Activated T-cell treated with anti-CD3 and anti-CD28 coated beads, Interleukin-2, amount 50 U/mL, for 24 hours (primary cell): ENCODE results near the gene MTMR3.
"Not testable (repeated sequence)": the region's sequence is repeated elsewhere in the genome, so short reads cannot be mapped to it uniquely, and the experiment has no call there.

Experiments used
- DNase-seq: peaks from one replicate; pipeline ENCODE4 v3.0.0-alpha.2; 2020
- H3K27ac Mint-ChIP-seq: 2 replicates; pipeline ENCODE4 v1.8.0; 2020; ENCODE audit warnings: mild to moderate bottlenecking, mixed read lengths
- H3K27me3 Mint-ChIP-seq: 2 replicates; pipeline ENCODE4 v1.8.0; 2020; ENCODE audit warnings: mixed read lengths
- H3K36me3 Mint-ChIP-seq: 2 replicates; pipeline ENCODE4 v1.8.0; 2020; ENCODE audit warnings: low read depth, mixed read lengths
- H3K4me1 Mint-ChIP-seq: 2 replicates; pipeline ENCODE4 v1.8.0; 2020; ENCODE audit warnings: low read depth, mixed read lengths
- H3K4me3 Mint-ChIP-seq: 2 replicates; pipeline ENCODE4 v1.8.0; 2020; ENCODE audit warnings: mild to moderate bottlenecking, moderate library complexity, mixed read lengths
- H3K9me3 Mint-ChIP-seq: 2 replicates; pipeline ENCODE4 v1.8.0; 2020; ENCODE audit warnings: mixed read lengths

MTMR3 gene

GRCh38 chr22:29856496-29856895 lies 26.5 kb upstream of the MTMR3 start:
- DNase-seq = no peak
- peaks cover 3% of the 10 kb centered on the region for H3K27me3 Mint-ChIP-seq
- no peak overlapping the region for H3K4me3 Mint-ChIP-seq
- no peaks in the 10 kb centered on the region for H3K9me3 Mint-ChIP-seq
- H3K4me1 Mint-ChIP-seq = no peaks in the 10 kb centered on the region
- H3K36me3 Mint-ChIP-seq = no peaks in the 10 kb centered on the region
- no peak overlapping the region for H3K27ac Mint-ChIP-seq

- not testable (repeated sequence) for H3K4me1 Mint-ChIP-seq, H3K36me3 Mint-ChIP-seq, H3K27me3 Mint-ChIP-seq, H3K27ac Mint-ChIP-seq, H3K4me3 Mint-ChIP-seq, DNase-seq, H3K9me3 Mint-ChIP-seq
Observed at GRCh38 chr22:29859030-29859429, 23.9 kb upstream of the MTMR3 start.

- Mint-ChIP-seq H3K27ac (no peak overlapping the region), H3K36me3 (no peaks in the 10 kb centered on the region), H3K4me1 (no peaks in the 10 kb centered on the region), H3K4me3 (no peak overlapping the region), H3K27me3 (no peaks in the 10 kb centered on the region), H3K9me3 (no peaks in the 10 kb centered on the region)
- DNase-seq = no peak
Observed at GRCh38 chr22:29860006-29860766, 22.8 kb upstream of the MTMR3 start.

- H3K9me3 Mint-ChIP-seq = no peaks in the 10 kb centered on the region
- H3K36me3 Mint-ChIP-seq = no peaks in the 10 kb centered on the region
- H3K4me3 Mint-ChIP-seq = no peak overlapping the region
- DNase-seq = no peak
- H3K27ac Mint-ChIP-seq = no peak overlapping the region
- no peaks in the 10 kb centered on the region for H3K4me1 Mint-ChIP-seq
- H3K27me3 Mint-ChIP-seq = no peaks in the 10 kb centered on the region
Observed at GRCh38 chr22:29861672-29862297, 21.2 kb upstream of the MTMR3 start.

GRCh38 chr22:29865572-29865971 lies 17.4 kb upstream of the MTMR3 start:
- H3K27me3 Mint-ChIP-seq, H3K4me1 Mint-ChIP-seq, H3K4me3 Mint-ChIP-seq: not testable (repeated sequence)

GRCh38 chr22:29867260-29867659 lies 15.7 kb upstream of the MTMR3 start:
- no peaks in the 10 kb centered on the region for H3K27me3 Mint-ChIP-seq
- H3K4me1 Mint-ChIP-seq = peaks cover 7% of the 10 kb centered on the region
- H3K36me3 Mint-ChIP-seq = no peaks in the 10 kb centered on the region
- no peak overlapping the region for H3K4me3 Mint-ChIP-seq
- DNase-seq = no peak
- H3K9me3 Mint-ChIP-seq = no peaks in the 10 kb centered on the region
- H3K27ac Mint-ChIP-seq = no peak overlapping the region

More at GRCh38 chr22:29865572-29865971, 17.4 kb upstream of the MTMR3 start:
- H3K27ac Mint-ChIP-seq, DNase-seq, H3K36me3 Mint-ChIP-seq, H3K9me3 Mint-ChIP-seq: not testable (repeated sequence)

- H3K9me3 Mint-ChIP-seq = no peaks in the 10 kb centered on the region
- H3K4me1 Mint-ChIP-seq = peaks cover 7% of the 10 kb centered on the region
- H3K4me3 Mint-ChIP-seq = no peak overlapping the region
- no peak overlapping the region for H3K27ac Mint-ChIP-seq
- no peaks in the 10 kb centered on the region for H3K27me3 Mint-ChIP-seq
- H3K36me3 Mint-ChIP-seq = no peaks in the 10 kb centered on the region
- DNase-seq = no peak
Observed at GRCh38 chr22:29867851-29868250, 15.1 kb upstream of the MTMR3 start.

- peaks cover 7% of the 10 kb centered on the region for H3K4me1 Mint-ChIP-seq
- DNase-seq = no peak
- no peaks in the 10 kb centered on the region for H3K9me3 Mint-ChIP-seq
- no peak overlapping the region for H3K4me3 Mint-ChIP-seq
- no peaks in the 10 kb centered on the region for H3K36me3 Mint-ChIP-seq
- no peaks in the 10 kb centered on the region for H3K27me3 Mint-ChIP-seq
- no peak overlapping the region for H3K27ac Mint-ChIP-seq
Observed at GRCh38 chr22:29870574-29870973, 12.4 kb upstream of the MTMR3 start.

GRCh38 chr22:29871684-29872083 lies 11.3 kb upstream of the MTMR3 start:
- Mint-ChIP-seq H3K9me3 (no peaks in the 10 kb centered on the region), H3K36me3 (no peaks in the 10 kb centered on the region), H3K27ac (no peak overlapping the region), H3K4me1 (peaks cover 7% of the 10 kb centered on the region), H3K4me3 (no peak overlapping the region), H3K27me3 (no peaks in the 10 kb centered on the region)
- DNase-seq = no peak

- no peak overlapping the region for H3K27ac Mint-ChIP-seq
- H3K4me1 Mint-ChIP-seq = peaks cover 7% of the 10 kb centered on the region
- H3K4me3 Mint-ChIP-seq = no peak overlapping the region
- no peak for DNase-seq
- H3K9me3 Mint-ChIP-seq = no peaks in the 10 kb centered on the region
- no peaks in the 10 kb centered on the region for H3K36me3 Mint-ChIP-seq
- H3K27me3 Mint-ChIP-seq = no peaks in the 10 kb centered on the region
Observed at GRCh38 chr22:29872144-29872893, 10.7 kb upstream of the MTMR3 start.

- Mint-ChIP-seq H3K27me3 (no peaks in the 10 kb centered on the region), H3K27ac (no peak overlapping the region), H3K9me3 (no peaks in the 10 kb centered on the region), H3K36me3 (no peaks in the 10 kb centered on the region), H3K4me1 (peaks cover 7% of the 10 kb centered on the region), H3K4me3 (no peak overlapping the region)
- no peak for DNase-seq
Observed at GRCh38 chr22:29872989-29873388, 10.0 kb upstream of the MTMR3 start.

GRCh38 chr22:29873943-29874342 lies 9.0 kb upstream of the MTMR3 start:
- no peak overlapping the region for H3K4me3 Mint-ChIP-seq

GRCh38 chr22:29877620-29878019 lies 5.4 kb upstream of the MTMR3 start:
- H3K27ac Mint-ChIP-seq = no peak overlapping the region
- no peaks in the 10 kb centered on the region for H3K4me1 Mint-ChIP-seq
- no peaks in the 10 kb centered on the region for H3K9me3 Mint-ChIP-seq
- no peak overlapping the region for H3K4me3 Mint-ChIP-seq
- H3K36me3 Mint-ChIP-seq = no peaks in the 10 kb centered on the region
- H3K27me3 Mint-ChIP-seq = no peaks in the 10 kb centered on the region
- no peak for DNase-seq

More at GRCh38 chr22:29873943-29874342, 9.0 kb upstream of the MTMR3 start:
- peaks cover 7% of the 10 kb centered on the region for H3K4me1 Mint-ChIP-seq
- no peak for DNase-seq
- no peaks in the 10 kb centered on the region for H3K36me3 Mint-ChIP-seq
- no peaks in the 10 kb centered on the region for H3K27me3 Mint-ChIP-seq
- no peak overlapping the region for H3K27ac Mint-ChIP-seq
- no peaks in the 10 kb centered on the region for H3K9me3 Mint-ChIP-seq

GRCh38 chr22:29879753-29880152 lies 3.2 kb upstream of the MTMR3 start:
- DNase-seq = no peak
- no peak overlapping the region for H3K27ac Mint-ChIP-seq
- H3K4me3 Mint-ChIP-seq = no peak overlapping the region
- H3K36me3 Mint-ChIP-seq = peaks cover 5% of the 10 kb centered on the region
- H3K9me3 Mint-ChIP-seq = no peaks in the 10 kb centered on the region
- peaks cover 9% of the 10 kb centered on the region for H3K4me1 Mint-ChIP-seq
- H3K27me3 Mint-ChIP-seq = no peaks in the 10 kb centered on the region

GRCh38 chr22:29882716-29883044 lies 294 bp upstream of the MTMR3 start:
- peaks cover 5% of the 10 kb centered on the region for H3K36me3 Mint-ChIP-seq
- no peaks in the 10 kb centered on the region for H3K27me3 Mint-ChIP-seq
- H3K9me3 Mint-ChIP-seq = no peaks in the 10 kb centered on the region
- H3K4me3 Mint-ChIP-seq = peak overlapping the region; percentile 90
- DNase-seq = no peak
- no peak overlapping the region for H3K27ac Mint-ChIP-seq
- peaks cover 9% of the 10 kb centered on the region for H3K4me1 Mint-ChIP-seq
